Activated B cell treated with CpG ODN at 0.5 μM for 24 hours (primary cell): ENCODE measurements around the gene CD79A. TPM values are rescaled to one million over a fixed set of nuclear protein-coding genes. Genes with fewer than 3 reads are reported as not detected.
"Not testable (repeated sequence)": the region's sequence is repeated elsewhere in the genome, so short reads cannot be mapped to it uniquely, and the experiment has no call there.

ENCODE experiments used
- ATAC-seq: fragments of 200-7000 bp; cut with Tn5 transposase; one replicate; pipeline ENCODE4 v1.10.0; 2021; ENCODE audit warnings: low read depth, mild to moderate bottlenecking, moderate library complexity
- CTCF ChIA-PET: fragments of 350-600 bp; sonication (Branson Sonifier 250); formaldehyde crosslinking; loops from one replicate; lab custom pipeline; 2021; ENCODE audit warnings: antibody characterized with exemption; lab: Charles Lee
- POLR2A ChIA-PET: fragments of 350-600 bp; sonication (Branson Sonifier 250); formaldehyde crosslinking; loops from one replicate; lab custom pipeline; 2021; ENCODE audit warnings: antibody characterized with exemption; lab: Charles Lee
- DNase-seq: peaks from one replicate; pipeline ENCODE4 v3.0.0; 2022
- H3K27ac Mint-ChIP-seq: one replicate; pipeline ENCODE4 v1.8.0; 2020; ENCODE audit warnings: mixed read lengths
- H3K27me3 Mint-ChIP-seq: one replicate; pipeline ENCODE4 v1.8.0; 2021; ENCODE audit warnings: mixed read lengths
- H3K36me3 Mint-ChIP-seq: one replicate; pipeline ENCODE4 v1.8.0; 2021; ENCODE audit warnings: low read depth, mixed read lengths
- H3K4me1 Mint-ChIP-seq: one replicate; pipeline ENCODE4 v1.8.0; 2021; ENCODE audit warnings: mixed read lengths
- H3K4me3 Mint-ChIP-seq: one replicate; pipeline ENCODE4 v1.8.0; 2020; ENCODE audit warnings: mild to moderate bottlenecking, mixed read lengths
- H3K9me3 Mint-ChIP-seq: one replicate; pipeline ENCODE4 v1.8.0; 2020; ENCODE audit warnings: mixed read lengths
- intact Hi-C: fragments of 100-400 bp; cut with micrococcal nuclease; formaldehyde crosslinking; loops from one replicate; pipeline ENCODE4 v1.15.1; 2024
- total RNA-seq: library from RNA; stranded (reverse); gene quantifications from 2 replicates; pipeline ENCODE4 v1.2.3, GENCODE V29; 2022
- TF ChIP-seq, protein P1 (sequence below): fragments of 200-600 bp; IDR thresholded peaks from one replicate; pipeline ENCODE4 v1.8.0; 2022; ENCODE audit warnings: antibody characterized with exemption, mild to moderate bottlenecking

The CD79A gene
- total RNA-seq, 1 donor from 2014 or later: 889 TPM

DNA sequence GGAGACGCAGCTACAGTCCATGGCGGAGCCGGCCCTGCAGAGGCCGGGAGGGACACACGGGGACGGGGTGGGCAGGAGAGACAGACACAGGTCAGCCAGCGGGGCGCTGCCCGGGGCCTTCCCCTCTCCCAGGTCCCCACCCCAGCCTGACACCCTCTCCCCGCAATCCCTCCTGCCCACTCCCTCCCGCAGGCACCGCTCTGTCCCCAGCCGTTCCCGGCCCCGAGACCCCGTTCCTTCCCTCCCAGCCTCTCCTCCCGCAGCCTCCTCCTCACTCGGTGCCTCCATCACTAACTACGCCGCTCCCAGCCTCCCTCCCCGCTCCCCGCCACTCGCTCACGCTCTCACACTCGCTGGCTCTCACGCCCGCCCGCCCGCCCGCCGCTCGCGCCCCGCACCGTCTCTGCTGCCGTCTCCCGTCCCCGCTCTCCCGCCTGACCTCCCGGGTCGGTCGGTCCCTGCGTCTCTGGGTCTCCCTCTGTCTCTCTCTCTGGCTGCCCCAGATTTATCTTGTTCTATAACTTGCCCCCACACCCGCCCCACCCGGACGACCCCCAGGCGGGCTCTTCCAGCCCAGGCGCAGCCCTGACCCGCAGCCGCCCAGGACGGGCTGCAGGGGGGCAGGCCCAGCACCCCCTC, 35.9 kb downstream of the CD79A start:
- no peak overlapping the region for H3K4me3 Mint-ChIP-seq
- H3K27ac Mint-ChIP-seq: no peak overlapping the region
- H3K36me3 Mint-ChIP-seq: peaks cover 2% of the 10 kb centered on the region
- DNase-seq (no peak), ATAC-seq (no peak)
- ChIA-PET CTCF (no interaction called here), POLR2A (interaction anchor here (1.1 to 2.3 kb wide), 3 partner anchors 9 to 46 kb away, joined by 3 to 8 read pairs (median 7); partner anchors contain the start of gene RABAC1)
- intact Hi-C loops: loop anchor here (1.0 kb wide), 1 partner anchor 8 kb away; no protein-coding TSS in a partner anchor
- H3K27me3 Mint-ChIP-seq: peaks cover 18% of the 10 kb centered on the region
- no peaks in the 10 kb centered on the region for H3K9me3 Mint-ChIP-seq
- peaks cover 42% of the 10 kb centered on the region for H3K4me1 Mint-ChIP-seq
- TF ChIP-seq, protein P1, sequence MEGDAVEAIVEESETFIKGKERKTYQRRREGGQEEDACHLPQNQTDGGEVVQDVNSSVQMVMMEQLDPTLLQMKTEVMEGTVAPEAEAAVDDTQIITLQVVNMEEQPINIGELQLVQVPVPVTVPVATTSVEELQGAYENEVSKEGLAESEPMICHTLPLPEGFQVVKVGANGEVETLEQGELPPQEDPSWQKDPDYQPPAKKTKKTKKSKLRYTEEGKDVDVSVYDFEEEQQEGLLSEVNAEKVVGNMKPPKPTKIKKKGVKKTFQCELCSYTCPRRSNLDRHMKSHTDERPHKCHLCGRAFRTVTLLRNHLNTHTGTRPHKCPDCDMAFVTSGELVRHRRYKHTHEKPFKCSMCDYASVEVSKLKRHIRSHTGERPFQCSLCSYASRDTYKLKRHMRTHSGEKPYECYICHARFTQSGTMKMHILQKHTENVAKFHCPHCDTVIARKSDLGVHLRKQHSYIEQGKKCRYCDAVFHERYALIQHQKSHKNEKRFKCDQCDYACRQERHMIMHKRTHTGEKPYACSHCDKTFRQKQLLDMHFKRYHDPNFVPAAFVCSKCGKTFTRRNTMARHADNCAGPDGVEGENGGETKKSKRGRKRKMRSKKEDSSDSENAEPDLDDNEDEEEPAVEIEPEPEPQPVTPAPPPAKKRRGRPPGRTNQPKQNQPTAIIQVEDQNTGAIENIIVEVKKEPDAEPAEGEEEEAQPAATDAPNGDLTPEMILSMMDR: no peak

DNA sequence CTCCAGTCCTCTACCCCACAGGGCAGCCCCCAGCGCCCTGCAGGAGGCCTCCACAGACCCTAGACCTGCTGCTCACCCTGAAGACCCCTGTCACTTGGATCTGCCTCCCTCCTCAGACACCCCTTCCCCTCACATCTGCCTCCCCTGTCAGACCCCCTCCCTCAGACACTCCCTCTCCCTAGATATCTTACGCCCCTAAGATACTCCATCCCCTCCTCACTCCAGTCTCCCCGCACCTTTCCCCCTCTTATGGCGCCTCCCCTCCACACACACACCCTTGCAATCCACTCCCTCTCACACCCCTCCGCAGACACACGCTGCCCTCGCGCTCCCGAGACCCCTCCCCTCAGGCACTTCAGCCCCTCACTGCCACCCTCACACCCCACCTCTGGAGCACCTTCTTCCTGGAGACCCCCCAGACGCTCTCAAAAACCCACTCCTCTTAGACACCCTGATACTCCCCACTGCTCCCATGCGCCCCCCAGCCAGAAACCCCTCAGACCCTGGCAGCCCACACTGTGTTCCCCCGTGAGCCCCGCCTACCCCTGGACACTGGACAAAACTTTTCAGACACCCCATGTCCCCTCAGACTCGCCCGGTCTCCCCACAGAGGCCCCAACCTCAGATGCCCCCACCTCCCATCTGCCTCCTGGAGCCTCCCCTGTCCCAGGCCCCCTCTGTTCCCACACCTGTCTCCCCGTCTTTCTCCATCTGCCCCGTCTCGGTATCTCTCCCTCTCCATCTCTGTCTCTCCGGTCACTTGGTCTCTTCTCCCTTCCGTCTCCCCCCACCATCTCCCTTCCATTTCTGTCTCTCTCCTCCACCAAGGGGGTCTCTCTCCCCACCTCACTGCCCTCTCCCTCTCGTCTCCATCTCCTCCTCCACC, 36.7 kb downstream of the CD79A start:
- ChIA-PET CTCF (no interaction called here), POLR2A (no interaction called here)
- H3K4me3 Mint-ChIP-seq: no peak overlapping the region
- intact Hi-C loops: loop anchor here (2.0 kb wide), 1 partner anchor 15 kb away; the partner anchor contains the start of gene ERFL
- TF ChIP-seq, protein P1: no peak
- H3K36me3 Mint-ChIP-seq: peaks cover 1% of the 10 kb centered on the region
- H3K4me1 Mint-ChIP-seq: peaks cover 42% of the 10 kb centered on the region
- no peak for ATAC-seq
- no peak overlapping the region for H3K27ac Mint-ChIP-seq
- no peak for DNase-seq
- no peaks in the 10 kb centered on the region for H3K9me3 Mint-ChIP-seq
- peaks cover 18% of the 10 kb centered on the region for H3K27me3 Mint-ChIP-seq

DNA sequence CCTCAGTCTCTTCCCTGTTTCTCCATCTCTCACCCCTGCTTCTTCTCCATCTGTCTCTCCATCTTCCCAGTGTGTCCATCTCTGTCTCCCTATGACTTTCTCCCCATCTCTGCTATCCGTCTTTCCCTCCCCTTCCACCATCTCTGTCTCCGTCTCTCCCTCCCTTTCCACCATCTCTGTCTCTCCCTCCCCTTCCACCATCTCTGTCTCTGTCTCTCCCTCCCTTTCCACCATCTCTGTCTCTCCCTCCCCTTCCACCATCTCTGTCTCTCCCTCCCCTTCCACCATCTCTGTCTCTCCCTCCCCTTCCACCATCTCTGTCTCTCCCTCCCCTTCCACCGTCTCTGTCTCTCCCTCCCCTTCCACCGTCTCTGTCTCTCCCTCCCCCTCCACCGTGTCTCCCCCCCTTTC, 37.4 kb downstream of the CD79A start:
- POLR2A ChIA-PET, DNase-seq, H3K9me3 Mint-ChIP-seq, ATAC-seq, H3K27ac Mint-ChIP-seq, H3K36me3 Mint-ChIP-seq, CTCF ChIA-PET, H3K4me3 Mint-ChIP-seq: not testable (repeated sequence)
- Mint-ChIP-seq H3K4me1 (peaks cover 40% of the 10 kb centered on the region), H3K27me3 (peaks cover 18% of the 10 kb centered on the region)
- intact Hi-C loops: loop anchor here (2.0 kb wide), 1 partner anchor 14 kb away; the partner anchor contains the start of gene ERFL

DNA sequence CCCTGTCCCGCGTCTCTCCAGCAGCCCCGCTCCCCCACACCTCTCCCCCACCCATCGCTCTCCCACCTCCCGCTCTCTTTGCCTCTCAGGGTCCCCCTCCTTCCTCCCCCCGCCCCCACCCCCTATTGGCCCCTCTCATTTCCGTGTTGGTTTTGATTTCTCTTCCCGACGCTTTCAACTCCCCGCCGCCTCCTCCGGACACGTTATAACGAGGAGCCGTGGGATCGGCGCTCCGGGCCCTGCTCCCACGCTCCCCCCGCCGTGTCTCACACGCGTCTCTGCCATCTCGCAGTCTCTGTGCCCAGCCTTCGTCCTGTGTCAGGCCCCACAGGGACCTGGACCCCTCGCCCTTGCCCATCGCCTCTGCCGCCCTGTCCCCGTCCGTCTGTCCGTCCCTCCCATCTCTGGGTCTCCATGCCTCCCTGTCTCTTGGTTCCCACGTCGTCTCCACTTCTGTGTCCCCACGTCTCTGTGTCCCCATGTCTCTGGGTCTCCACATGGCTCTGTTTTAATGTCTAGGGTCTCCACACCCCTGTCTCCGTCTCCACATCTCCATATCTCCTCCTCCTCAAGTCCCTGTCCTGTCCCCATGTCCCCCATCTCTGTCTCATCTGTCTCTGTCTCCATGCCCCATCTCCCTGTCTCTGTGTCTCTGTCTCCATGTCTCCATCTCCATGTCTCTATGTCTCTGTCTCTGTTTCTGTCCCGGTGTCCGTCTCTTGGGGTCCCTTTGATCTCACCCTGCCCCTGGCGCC, 38.1 kb downstream of the CD79A start:
- H3K9me3 Mint-ChIP-seq: no peaks in the 10 kb centered on the region
- DNase-seq: no peak
- no peak for ATAC-seq
- intact Hi-C loops: loop anchor here (2.0 kb wide), 1 partner anchor 14 kb away; the partner anchor contains the start of gene ERFL
- no peak overlapping the region for H3K4me3 Mint-ChIP-seq
- peaks cover 18% of the 10 kb centered on the region for H3K27me3 Mint-ChIP-seq
- peaks cover 39% of the 10 kb centered on the region for H3K4me1 Mint-ChIP-seq
- TF ChIP-seq, protein P1: no peak
- POLR2A ChIA-PET: no interaction called here
- H3K27ac Mint-ChIP-seq: no peak overlapping the region
- CTCF ChIA-PET: no interaction called here
- H3K36me3 Mint-ChIP-seq: no peaks in the 10 kb centered on the region

DNA sequence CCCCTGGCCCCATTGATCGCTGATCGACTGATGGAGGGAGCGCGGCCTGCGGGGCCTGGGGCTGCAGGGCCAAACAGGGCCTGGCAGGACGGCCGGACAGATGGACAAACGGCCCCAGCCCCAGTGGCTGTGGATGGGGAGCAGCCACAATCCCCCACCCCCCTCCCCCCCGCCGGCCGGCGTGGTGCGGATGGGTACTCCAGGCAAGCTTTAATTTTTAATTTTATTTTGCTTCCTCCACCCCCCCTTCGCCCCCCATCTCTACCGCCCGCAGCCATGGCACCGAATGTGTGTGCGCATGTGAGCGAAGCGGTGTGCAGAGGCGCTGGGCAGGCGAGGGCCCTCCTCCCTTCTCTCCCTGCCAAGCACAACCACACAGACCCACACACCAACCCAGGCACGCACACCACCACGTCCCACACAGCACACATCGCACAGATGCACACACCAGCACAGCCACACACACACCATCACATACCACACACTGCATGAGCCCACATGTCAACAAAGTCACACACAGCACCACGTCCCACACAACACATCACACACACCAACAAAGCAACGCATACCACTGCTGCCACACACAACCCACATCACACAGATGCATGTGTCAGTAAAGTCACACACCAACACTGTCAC, 38.8 kb downstream of the CD79A start:
- ATAC-seq (no peak), DNase-seq (no peak)
- no peak overlapping the region for H3K27ac Mint-ChIP-seq
- H3K36me3 Mint-ChIP-seq: no peaks in the 10 kb centered on the region
- TF ChIP-seq, protein P1: no peak
- POLR2A ChIA-PET: no interaction called here
- no peaks in the 10 kb centered on the region for H3K9me3 Mint-ChIP-seq
- peaks cover 18% of the 10 kb centered on the region for H3K27me3 Mint-ChIP-seq
- CTCF ChIA-PET: no interaction called here
- H3K4me3 Mint-ChIP-seq: no peak overlapping the region
- H3K4me1 Mint-ChIP-seq: peaks cover 34% of the 10 kb centered on the region
- intact Hi-C loops: loop anchor here (2.0 kb wide), 1 partner anchor 13 kb away; the partner anchor contains the start of gene ERFL
